Endodermal cell (in vitro differentiated cells): ENCODE results near the gene CTNNA1. TPM values are rescaled to one million over a fixed set of nuclear protein-coding genes. Genes with fewer than 3 reads are reported as not detected.

ENCODE experiments used
- DNase-seq: peaks from one replicate; pipeline ENCODE4 v3.0.0-alpha.2; 2017
- H3K27ac ChIP-seq: 2 replicates; pipeline ENCODE4 v1.5.1; 2013; ENCODE audit warnings: mild to moderate bottlenecking, low read depth, low read length, moderate library complexity
- H3K27me3 ChIP-seq: 2 replicates; pipeline ENCODE4 v1.6.1; 2013; ENCODE audit warnings: mild to moderate bottlenecking, low read length, moderate library complexity; ENCODE audit not compliant: insufficient read depth, control insufficient read depth, poor library complexity, severe bottlenecking
- H3K36me3 ChIP-seq: 2 replicates; pipeline ENCODE4 v1.7.0; 2013; ENCODE audit warnings: mild to moderate bottlenecking, low read length, moderate library complexity; ENCODE audit not compliant: control insufficient read depth, insufficient read depth
- H3K4me1 ChIP-seq: one replicate; pipeline ENCODE4 v1.7.0; 2013; ENCODE audit warnings: low read length; ENCODE audit not compliant: control insufficient read depth, insufficient read depth
- H3K4me3 ChIP-seq: 2 replicates; pipeline ENCODE4 v1.5.1; 2013; ENCODE audit warnings: mild to moderate bottlenecking, low read length, moderate library complexity
- H3K9ac ChIP-seq: 2 replicates; pipeline ENCODE4 v1.6.1; 2013; ENCODE audit warnings: mild to moderate bottlenecking, low read length, moderate library complexity; ENCODE audit not compliant: poor library complexity, severe bottlenecking; ENCODE audit errors: extremely low read depth
- H3K9me3 ChIP-seq: 2 replicates; pipeline ENCODE4 v1.6.1; 2013; ENCODE audit warnings: mild to moderate bottlenecking, low read length, moderate library complexity; ENCODE audit not compliant: control insufficient read depth
- H3K27ac Mint-ChIP-seq: 2 replicates; pipeline ENCODE4 v1.8.0; 2020; ENCODE audit warnings: mixed read lengths
- H3K27me3 Mint-ChIP-seq: 2 replicates; pipeline ENCODE4 v1.8.0; 2021; ENCODE audit warnings: mild to moderate bottlenecking, mixed read lengths; ENCODE audit not compliant: insufficient read depth
- H3K36me3 Mint-ChIP-seq: 2 replicates; pipeline ENCODE4 v1.8.0; 2020; ENCODE audit warnings: low read depth, mixed read lengths
- H3K4me1 Mint-ChIP-seq: 2 replicates; pipeline ENCODE4 v1.8.0; 2020; ENCODE audit warnings: mixed read lengths
- H3K4me3 Mint-ChIP-seq: 2 replicates; pipeline ENCODE4 v1.8.0; 2020; ENCODE audit warnings: mild to moderate bottlenecking, moderate library complexity, mixed read lengths
- H3K9me3 Mint-ChIP-seq: 2 replicates; pipeline ENCODE4 v1.8.0; 2020; ENCODE audit warnings: mild to moderate bottlenecking, mixed read lengths
- CTCF ChIP-seq: fragments of 200-600 bp; sonication (generic); conservative IDR thresholded peaks from 2 replicates; pipeline ENCODE4 v1.5.0; 2021; ENCODE audit warnings: antibody characterized with exemption, mild to moderate bottlenecking
- WGBS, 2 experiments: methylation state at CpG; one replicate each; pipeline versions ENCODE4 v1.1.5 to v1.1.7; 2013; ENCODE audit warnings: missing lambda C conversion rate in 2 of 2, mixed read lengths in 1 of 2; ENCODE audit not compliant: insufficient coverage in 1 of 2, insufficient read length in 1 of 2; 5-methylcytosine and 5-hydroxymethylcytosine counted together
- total RNA-seq, 2 donors: library from RNA; stranded (reverse); fragmentation: NEBNext Ultra II Directional in 1 of 2; extraction: Animal tissue kit (Norgen Biotek cat#: 25700) in 1 of 2; gene quantifications; 2 replicates in 1 of 2; 3 replicates in 1 of 2; pipeline ENCODE4 v1.2.1, GENCODE V29; 2021

The CTNNA1 gene
- total RNA-seq, 2 donors from 2014 or later, result 298 to 305 TPM

GRCh38 chr5:138969323-138970002, 216.2 kb downstream of the CTNNA1 start:
- H3K9ac ChIP-seq, result no peak overlapping the region
- no peaks in the 10 kb centered on the region for H3K27me3 Mint-ChIP-seq
- H3K4me1 ChIP-seq, result peaks cover 17% of the 10 kb centered on the region
- H3K4me3 Mint-ChIP-seq, result no peak overlapping the region
- H3K9me3 Mint-ChIP-seq, result no peaks in the 10 kb centered on the region
- H3K4me3 ChIP-seq, result no peak overlapping the region
- no peaks in the 10 kb centered on the region for H3K36me3 ChIP-seq
- WGBS, 2 experiments, result 92 to 100% methylated on average over 3 to 5 of the region's 5 CpGs
- H3K36me3 Mint-ChIP-seq, result no peaks in the 10 kb centered on the region
- no peaks in the 10 kb centered on the region for H3K27me3 ChIP-seq
- TF ChIP-seq CTCF, result no peak
- no peak for DNase-seq
- H3K4me1 Mint-ChIP-seq, result peaks cover 46% of the 10 kb centered on the region
- H3K9me3 ChIP-seq, result no peaks in the 10 kb centered on the region
- H3K27ac ChIP-seq, result no peak overlapping the region
- H3K27ac Mint-ChIP-seq, result no peak overlapping the region

- Histone ChIP-seq H3K9ac (no peak overlapping the region), H3K9me3 (no peaks in the 10 kb centered on the region), H3K4me3 (no peak overlapping the region), H3K27me3 (no peaks in the 10 kb centered on the region), H3K27ac (no peak overlapping the region), H3K4me1 (peaks cover 9% of the 10 kb centered on the region), H3K36me3 (no peaks in the 10 kb centered on the region)
- no peak for TF ChIP-seq CTCF
- peak; percentile 38 for DNase-seq
- H3K27ac Mint-ChIP-seq, result peak overlapping the region; percentile 4
- no peaks in the 10 kb centered on the region for H3K27me3 Mint-ChIP-seq
- H3K4me3 Mint-ChIP-seq, result no peak overlapping the region
- no peaks in the 10 kb centered on the region for H3K9me3 Mint-ChIP-seq
- peaks cover 41% of the 10 kb centered on the region for H3K4me1 Mint-ChIP-seq
- no peaks in the 10 kb centered on the region for H3K36me3 Mint-ChIP-seq
- WGBS, 2 experiments, result 92 to 100% methylated on average over 1 of the region's 1 CpG
Measured at GRCh38 chr5:138972230-138972629, 219.0 kb downstream of the CTNNA1 start.

- Mint-ChIP-seq H3K9me3 (no peaks in the 10 kb centered on the region), H3K27ac (peak overlapping the region; percentile 4), H3K4me1 (peaks cover 46% of the 10 kb centered on the region), H3K36me3 (no peaks in the 10 kb centered on the region), H3K4me3 (no peak overlapping the region), H3K27me3 (no peaks in the 10 kb centered on the region)
- peak; percentile 73 for DNase-seq
- H3K27me3 ChIP-seq, result no peaks in the 10 kb centered on the region
- WGBS, 2 experiments, result 86 to 95% methylated on average over 3 to 4 of the region's 4 CpGs
- no peak overlapping the region for H3K9ac ChIP-seq
- H3K27ac ChIP-seq, result no peak overlapping the region
- no peaks in the 10 kb centered on the region for H3K9me3 ChIP-seq
- no peak overlapping the region for H3K4me3 ChIP-seq
- TF ChIP-seq CTCF, result peak; percentile 64
- H3K36me3 ChIP-seq, result no peaks in the 10 kb centered on the region
- peaks cover 11% of the 10 kb centered on the region for H3K4me1 ChIP-seq
Measured at GRCh38 chr5:138972836-138973235, 219.6 kb downstream of the CTNNA1 start.
